H1 (cell line): Measurements from ENCODE around the gene MX1. TPM values are rescaled to one million over a fixed set of nuclear protein-coding genes. Genes with fewer than 3 reads are reported as not detected.
A peak's percentile ranks its signal among the peaks of the same experiment; 100 is the strongest.

ENCODE experiments used
- CTCF ChIA-PET: fragments of 300-600 bp; sonication (Branson Sonifier 250); formaldehyde crosslinking; loops from one replicate; lab custom pipeline; 2021; ENCODE audit not compliant: partially characterized antibody; lab: Charles Lee
- POLR2A ChIA-PET: fragments of 300-600 bp; sonication (Branson Sonifier 250); formaldehyde crosslinking; loops from one replicate; lab custom pipeline; 2021; ENCODE audit warnings: inconsistent platforms; ENCODE audit not compliant: partially characterized antibody; lab: Charles Lee
- DNase-seq, 2 experiments: peaks; one replicate each; pipeline versions ENCODE4 v3.0.0 to v3.0.0-alpha.2; 2010 to 2022; ENCODE audit warnings: low spot score in 2 of 2, low read depth in 1 of 2, mixed read lengths in 1 of 2
- FAIRE-seq: peaks from 2 replicates; lab custom pipeline; 2011; peaks lifted over from hg19 to GRCh38; lab: Jason Lieb, UNC
- H2AFZ ChIP-seq: 2 replicates; pipeline ENCODE4 v1.8.1; 2012; ENCODE audit warnings: low read length, inconsistent platforms
- H2AK5ac ChIP-seq: 2 replicates; pipeline ENCODE4 v1.6.1; 2013; ENCODE audit warnings: low read depth, low read length
- H2BK120ac ChIP-seq: replicated peaks from 2 replicates; pipeline ENCODE3; 2013; ENCODE audit warnings: low read depth, low read length, inconsistent platforms
- H2BK12ac ChIP-seq: 2 replicates; pipeline ENCODE4 v1.6.1; 2013; ENCODE audit warnings: low read depth, low read length
- H2BK15ac ChIP-seq: 2 replicates; pipeline ENCODE4 v1.6.1; 2013; ENCODE audit warnings: low read length
- H2BK20ac ChIP-seq: 2 replicates; pipeline ENCODE4 v1.6.1; 2013; ENCODE audit warnings: low read length
- H2BK5ac ChIP-seq: 2 replicates; pipeline ENCODE4 v1.6.1; 2013; ENCODE audit warnings: low read depth, low read length
- H3K14ac ChIP-seq: 2 replicates; pipeline ENCODE4 v1.6.1; 2013; ENCODE audit warnings: inconsistent platforms; ENCODE audit not compliant: insufficient read length
- H3K18ac ChIP-seq: 2 replicates; pipeline ENCODE4 v1.6.1; 2013; ENCODE audit warnings: low read length; ENCODE audit errors: extremely low read depth
- H3K23ac ChIP-seq: 2 replicates; pipeline ENCODE4 v1.6.1; 2013; ENCODE audit warnings: inconsistent platforms; ENCODE audit not compliant: insufficient read length
- H3K23me2 ChIP-seq: 2 replicates; pipeline ENCODE4 v1.6.1; 2013; ENCODE audit warnings: low read depth, low read length
- H3K27ac ChIP-seq: 2 replicates; pipeline ENCODE4 v1.6.1; 2011; ENCODE audit warnings: low read depth, low read length, inconsistent platforms
- H3K27me3 ChIP-seq, 4 experiments: replicated peaks in 1 of 4; 1 replicate in 1 of 4; 2 replicates in 3 of 4; pipeline versions ENCODE4 v1.6.1 to v1.8.1; 2011 to 2013; ENCODE audit warnings: low read length in 3 of 4, mild to moderate bottlenecking in 3 of 4, inconsistent platforms in 2 of 4, mixed read lengths in 2 of 4, moderate library complexity in 1 of 4; ENCODE audit not compliant: control insufficient read depth in 3 of 4, insufficient read depth in 3 of 4; ENCODE audit errors: extremely low read depth in 1 of 4
- H3K36me3 ChIP-seq, 4 experiments: 2 replicates each; pipeline versions ENCODE4 v1.6.1 to v1.8.1; 2011 to 2013; ENCODE audit warnings: mild to moderate bottlenecking in 4 of 4, low read length in 3 of 4, moderate library complexity in 2 of 4, control low read depth in 1 of 4, inconsistent platforms in 1 of 4; ENCODE audit not compliant: insufficient read depth in 4 of 4, control insufficient read depth in 2 of 4
- H3K4ac ChIP-seq: replicated peaks from 2 replicates; pipeline ENCODE3; 2013; ENCODE audit warnings: low read length, low read depth, mixed read lengths, inconsistent platforms; ENCODE audit not compliant: insufficient read length
- H3K4me1 ChIP-seq, 4 experiments: replicated peaks in 1 of 4; 1 replicate in 1 of 4; 2 replicates in 3 of 4; pipeline versions ENCODE4 v1.6.1 to v1.8.1; 2011 to 2013; ENCODE audit warnings: low read length in 3 of 4, inconsistent platforms in 2 of 4, mixed read lengths in 1 of 4; ENCODE audit not compliant: insufficient read depth in 4 of 4, control insufficient read depth in 3 of 4
- H3K4me2 ChIP-seq, 2 experiments: 2 replicates each; pipeline versions ENCODE4 v1.6.1 to v1.8.1; 2011 to 2013; ENCODE audit warnings: low read depth in 2 of 2, low read length in 2 of 2, control low read depth in 1 of 2, inconsistent platforms in 1 of 2, mild to moderate bottlenecking in 1 of 2; ENCODE audit not compliant: insufficient read depth in 1 of 2
- H3K4me3 ChIP-seq, 4 experiments: fragments of 200-600, 300-600 bp in 1 of 4; sonication (generic), shearing (Covaris generic), sonication (Bioruptor Twin) in 1 of 4; 2 replicates each; pipeline versions ENCODE4 v1.5.1 to v1.8.1; 2011 to 2016; ENCODE audit warnings: low read length in 4 of 4, low read depth in 3 of 4, control low read depth in 2 of 4, inconsistent platforms in 2 of 4, mild to moderate bottlenecking in 2 of 4, mixed read lengths in 1 of 4, moderate library complexity in 1 of 4; ENCODE audit not compliant: insufficient read depth in 2 of 4; ENCODE audit errors: extremely low read depth in 1 of 4
- H3K56ac ChIP-seq: replicated peaks from 2 replicates; pipeline ENCODE3; 2013; ENCODE audit warnings: low read depth, mild to moderate bottlenecking, mixed read lengths, low read length, inconsistent platforms; ENCODE audit not compliant: insufficient read length
- H3K79me1 ChIP-seq: 2 replicates; pipeline ENCODE4 v1.6.1; 2013; ENCODE audit warnings: low read depth, low read length, control low read depth
- H3K79me2 ChIP-seq, 2 experiments: 2 replicates each; pipeline versions ENCODE4 v1.6.1 to v1.8.1; 2012 to 2013; ENCODE audit warnings: low read length in 2 of 2, mild to moderate bottlenecking in 2 of 2, inconsistent platforms in 1 of 2; ENCODE audit not compliant: insufficient read depth in 2 of 2, control insufficient read depth in 1 of 2
- H3K9ac ChIP-seq, 4 experiments: replicated peaks in 1 of 4; 1 replicate in 1 of 4; 2 replicates in 3 of 4; pipeline versions ENCODE4 v1.6.1 to v1.8.1; 2011 to 2013; ENCODE audit warnings: low read depth in 3 of 4, low read length in 3 of 4, control low read depth in 2 of 4, mild to moderate bottlenecking in 2 of 4, moderate library complexity in 2 of 4, inconsistent platforms in 1 of 4; ENCODE audit errors: extremely low read depth in 1 of 4
- H3K9me3 ChIP-seq, 2 experiments: 2 replicates each; pipeline versions ENCODE4 v1.6.1 to v1.8.1; 2012 to 2013; ENCODE audit warnings: mild to moderate bottlenecking in 2 of 2, moderate library complexity in 2 of 2, control low read depth in 1 of 2, inconsistent platforms in 1 of 2, low read depth in 1 of 2, low read length in 1 of 2, mixed read lengths in 1 of 2; ENCODE audit not compliant: insufficient read depth in 2 of 2
- H4K20me1 ChIP-seq, 2 experiments: replicated peaks in 1 of 2; 2 replicates each; pipeline versions ENCODE3 to v1.8.1; 2011 to 2013; ENCODE audit warnings: inconsistent platforms in 2 of 2, low read length in 2 of 2, mild to moderate bottlenecking in 1 of 2; ENCODE audit not compliant: insufficient read depth in 2 of 2, control insufficient read depth in 1 of 2
- H4K5ac ChIP-seq: 2 replicates; pipeline ENCODE4 v1.6.1; 2013; ENCODE audit warnings: low read length, low read depth, mixed read lengths, inconsistent platforms; ENCODE audit not compliant: insufficient read length
- H4K8ac ChIP-seq: 2 replicates; pipeline ENCODE4 v1.8.0; 2013; ENCODE audit warnings: mild to moderate bottlenecking, moderate library complexity, low read length, inconsistent platforms; ENCODE audit not compliant: insufficient read depth; ENCODE audit errors: extremely low read depth
- H4K91ac ChIP-seq: replicated peaks from 2 replicates; pipeline ENCODE3; 2013; ENCODE audit warnings: low read length, mixed read lengths, inconsistent platforms; ENCODE audit not compliant: insufficient read length
- CTBP2 ChIP-seq: IDR thresholded peaks from 2 replicates; pipeline ENCODE4 v1.7.0; 2011; ENCODE audit warnings: borderline replicate concordance, mild to moderate bottlenecking, moderate library complexity, mixed read lengths, low read length; ENCODE audit not compliant: insufficient read depth, insufficient read length
- KDM4A ChIP-seq: IDR thresholded peaks from one replicate; pipeline ENCODE4 v1.7.1; 2012; ENCODE audit warnings: low read depth, mild to moderate bottlenecking, moderate library complexity, low read length, inconsistent platforms; ENCODE audit not compliant: severe bottlenecking
- SUZ12 ChIP-seq: fragments of 200-600 bp; sonication (generic); IDR thresholded peaks from 2 replicates; pipeline ENCODE4 v1.6.1; 2012; ENCODE audit warnings: mild to moderate bottlenecking, inconsistent platforms, low read length, moderate library complexity, mixed read lengths
- WGBS, 2 experiments: shearing (Covaris generic) in 1 of 2; methylation state at CpG; one replicate each; pipeline versions ENCODE4 v1.1.6 to v1.1.7; 2013 to 2015; ENCODE audit warnings: low lambda C conversion rate in 2 of 2, mixed read lengths in 2 of 2, inconsistent platforms in 1 of 2, low coverage in 1 of 2, missing lambda C conversion rate in 1 of 2; ENCODE audit not compliant: insufficient replicate concordance in 2 of 2, insufficient coverage in 1 of 2, insufficient read length in 1 of 2; ENCODE audit errors: extremely low coverage in 1 of 2, missing lambda C conversion rate in 1 of 2; 5-methylcytosine and 5-hydroxymethylcytosine counted together
- polyA plus RNA-seq, 7 experiments: library from polyadenylated mRNA; depleted of rRNA in 3 of 7; stranded (reverse) in 5 of 7; unstranded in 2 of 7; fragments of >200 nt in 5 of 7; fragments of 200-250 nt in 2 of 7; gene quantifications; 1 replicate in 5 of 7; 2 replicates in 1 of 7; 4 replicates in 1 of 7; pipeline versions ENCODE4 v1.2.1 to v1.2.3, GENCODE V29; 2011 to 2013; ENCODE audit warnings: missing spikeins in 2 of 7, mixed read lengths in 2 of 7
- total RNA-seq: library from RNA; stranded (reverse); fragmentation: NEBNext Ultra II Directional; extraction: Animal tissue kit (Norgen Biotek cat#: 25700); gene quantifications from 2 replicates; pipeline ENCODE4 v1.2.1, GENCODE V29; 2021

The MX1 gene
- total and polyA plus RNA-seq, 2 of the 8 experiments (the other 6 are each of a cell fraction or from before 2014, with no cell fraction given): 3.8 to 5.7 TPM

- Histone ChIP-seq H2BK12ac (no peak overlapping the region), H4K8ac (peak overlapping the region; percentile 47; the same call in 1 of the 2 replicates), H3K4me1 (no peaks in the 10 kb centered on the region), H3K18ac (no peak overlapping the region), H2BK120ac (no peak overlapping the region), H3K4me3 (no peak overlapping the region), H3K4me2 (no peak overlapping the region), H2BK20ac (no peak overlapping the region), H3K9me3 (no peaks in the 10 kb centered on the region), H4K20me1 (no peaks in the 10 kb centered on the region), H3K27me3 (no peaks in the 10 kb centered on the region), H2AFZ (no peak overlapping the region), H3K14ac (no peak overlapping the region), H2BK15ac (no peak overlapping the region), H3K36me3 (no peaks in the 10 kb centered on the region), H3K4ac (no peak overlapping the region), H3K56ac (no peak overlapping the region), H4K91ac (no peak overlapping the region), H3K27ac (no peak overlapping the region), H3K23me2 (no peaks in the 10 kb centered on the region), H3K23ac (no peak overlapping the region), H3K79me2 (no peaks in the 10 kb centered on the region), H3K79me1 (no peaks in the 10 kb centered on the region), H2AK5ac (no peak overlapping the region), H2BK5ac (no peak overlapping the region), H3K9ac (no peak overlapping the region), H4K5ac (no peak overlapping the region)
- TF ChIP-seq KDM4A (no peak), SUZ12 (no peak), CTBP2 (no peak)
- 92% methylated on average over 3 of the region's 3 CpGs; no CpG with 5 or more reads in 1 of the 2 experiments for WGBS, 2 experiments
- ChIA-PET POLR2A (no interaction called here), CTCF (interaction anchor here (1.5 kb wide), 1 partner anchor 13 kb away, joined by 8 read pairs; no protein-coding TSS in a partner anchor)
- DNase-seq (no peak), FAIRE-seq (no peak)
Observed at GRCh38 chr21:41447356-41447755, 21.3 kb downstream of the MX1 start.
